Ramos (cell line): ENCODE results near the gene CGN.

Experiments
- in situ Hi-C: fragments of 300-500 bp; cut with MboI; formaldehyde crosslinking; loops from one replicate; pipeline ENCODE4 v1.14.3; 2022; ENCODE audit warnings: low sequenced_read_pairs; ENCODE audit not compliant: unreplicated experiment

The CGN gene

DNA sequence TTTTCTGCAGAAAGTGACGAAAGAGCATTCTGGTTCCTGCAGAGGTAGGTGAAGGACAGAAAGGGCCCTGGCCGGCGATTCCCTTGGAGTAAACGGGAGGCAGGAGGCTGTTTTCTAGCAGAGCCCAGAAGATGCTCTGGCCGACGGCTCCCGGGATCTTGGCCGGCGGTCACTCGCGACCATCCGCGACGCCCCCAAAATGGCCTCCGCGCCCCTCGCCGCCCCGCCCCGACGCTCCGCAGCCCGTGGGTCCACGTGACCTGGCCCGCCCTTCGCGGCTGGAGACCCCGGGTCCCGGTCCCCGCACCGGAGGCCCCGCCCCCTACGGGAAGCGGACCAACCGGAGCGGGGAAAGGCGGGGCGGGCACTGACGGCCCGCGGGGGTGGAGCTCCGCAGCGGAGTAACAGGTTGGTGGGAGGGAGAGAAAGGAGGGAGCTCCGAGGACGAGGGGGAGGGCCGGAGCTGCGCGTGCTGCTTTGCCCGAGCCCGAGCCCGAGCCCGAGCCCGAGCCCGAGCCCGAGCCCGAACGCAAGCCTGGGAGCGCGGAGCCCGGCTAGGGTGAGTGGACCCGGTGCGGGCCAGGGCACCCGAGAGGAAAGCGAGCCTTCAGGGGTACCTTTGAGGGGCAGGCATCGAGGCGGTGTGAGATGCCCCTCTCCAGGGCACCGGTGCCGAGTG, at the start of gene CGN:
TSS of gene CGN (plus strand) at position 431 of the 679 bp plus-strand sequence. CDS start 7,133 bp downstream, outside the sequence.
- in situ Hi-C loops = no loop called here

DNA sequence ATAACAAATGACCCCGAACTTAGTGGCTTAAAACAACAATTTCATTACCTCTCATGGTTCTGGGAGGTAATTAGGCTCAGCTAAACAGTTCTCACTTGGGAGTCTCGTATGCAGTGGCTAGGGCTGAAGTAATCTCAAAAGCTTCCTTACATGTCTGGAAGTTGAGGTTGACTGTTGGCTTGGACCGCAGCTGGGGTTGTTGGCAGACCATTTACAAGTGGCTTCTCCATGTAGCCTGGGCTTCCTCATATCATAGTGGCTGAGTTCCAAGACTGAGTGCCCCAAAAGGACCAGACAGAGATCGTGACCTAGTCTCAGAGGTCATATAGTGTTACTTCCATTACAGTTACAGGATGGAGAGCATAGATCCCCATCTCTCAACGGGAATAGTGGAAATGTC, 49.5 kb upstream of the CGN start:
- in situ Hi-C loops = no loop called here

GRCh38 chr1:151465026-151465425, 46.2 kb upstream of the CGN start:
- in situ Hi-C loops = no loop called here

DNA sequence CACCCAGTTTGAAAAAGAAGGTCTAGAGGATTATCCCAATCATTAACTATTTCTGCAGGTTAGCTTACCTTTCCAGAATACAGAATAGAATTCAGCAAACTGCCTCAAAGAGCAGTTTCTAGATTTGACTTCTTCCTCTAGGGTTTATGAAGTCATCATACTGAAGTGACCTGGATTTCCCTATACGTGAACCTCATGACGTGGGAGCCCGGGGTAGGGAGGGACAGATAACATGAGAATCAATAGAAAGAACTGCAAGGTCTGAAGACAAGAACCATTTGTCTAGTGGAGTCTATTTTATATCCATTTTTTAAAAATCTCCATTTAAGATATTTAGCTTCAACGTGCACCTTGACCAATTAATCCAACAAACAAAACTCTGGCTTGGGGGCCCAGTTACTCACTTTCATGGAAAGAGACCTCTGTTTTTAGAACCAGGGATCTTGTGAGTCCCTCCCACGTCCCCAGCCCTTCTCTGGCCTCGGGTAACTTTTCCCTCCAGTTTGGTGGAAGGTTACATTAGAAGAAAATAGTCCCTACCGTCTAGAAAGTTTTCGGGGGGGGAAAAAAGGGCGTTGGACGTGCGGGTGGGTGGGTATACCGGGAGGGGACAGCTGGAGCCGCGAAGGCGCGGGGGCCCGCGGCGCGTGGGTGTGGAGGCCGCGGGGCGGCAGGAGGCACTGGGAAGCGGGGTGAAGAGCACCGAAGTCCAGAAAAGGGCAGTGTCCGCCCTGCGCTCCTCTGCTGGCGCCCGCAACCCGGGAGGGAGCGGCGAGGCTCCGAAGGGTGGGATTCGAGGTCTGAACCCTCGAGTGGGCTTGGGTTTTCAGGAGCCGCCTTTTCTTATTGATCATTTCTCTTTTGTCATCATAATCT, 38.1 kb upstream of the CGN start:
- in situ Hi-C loops = loop anchor here (5.0 kb wide), 1 partner anchor 49 kb away; no protein-coding TSS in a partner anchor

- in situ Hi-C loops = loop anchor here (5.0 kb wide), 1 partner anchor 48 kb away; no protein-coding TSS in a partner anchor
These were observed 36.4 kb upstream of the CGN start for GRCh38 chr1:151474745-151475144.

DNA sequence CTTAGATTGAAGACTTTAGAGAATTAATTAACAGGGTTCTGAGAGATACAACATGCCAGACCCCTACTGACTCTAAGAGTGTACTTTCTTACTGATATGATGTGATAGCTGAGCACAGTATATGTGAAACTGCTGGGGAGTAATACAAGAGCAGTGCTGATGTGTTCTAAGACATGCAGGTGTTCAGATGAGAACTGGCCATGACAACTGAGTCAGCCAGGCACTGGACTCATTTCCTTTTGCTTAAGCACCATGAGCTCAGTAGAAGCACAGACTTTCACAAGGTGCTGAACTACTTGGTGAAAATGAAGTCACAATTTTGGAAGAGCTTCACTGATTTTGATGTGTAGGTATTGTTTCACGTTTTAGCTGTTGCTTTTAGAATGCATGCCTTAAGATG, 36.0 kb upstream of the CGN start:
- in situ Hi-C loops = no loop called here

DNA sequence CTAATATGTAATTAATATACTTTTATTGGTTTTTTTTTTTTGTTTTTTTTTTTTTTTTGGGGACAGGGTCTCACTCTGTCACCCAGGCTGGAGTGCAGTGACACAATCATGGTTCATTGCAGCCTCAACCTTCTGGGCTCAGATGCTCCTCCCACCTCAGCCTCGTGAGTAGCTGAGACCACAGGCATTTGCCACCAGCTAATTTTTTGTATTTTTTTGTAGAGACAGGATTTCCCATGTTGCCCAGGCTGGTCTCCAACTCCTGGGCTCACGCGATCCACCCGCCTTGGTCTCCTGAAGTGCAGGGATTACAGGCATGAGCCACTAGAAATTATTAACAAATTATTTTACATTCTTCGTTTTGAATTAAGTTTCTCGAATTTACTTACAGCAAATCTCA, 35.1 kb upstream of the CGN start:
- in situ Hi-C loops = no loop called here

GRCh38 chr1:151477066-151477465, 34.1 kb upstream of the CGN start:
- in situ Hi-C loops = no loop called here

GRCh38 chr1:151478140-151478812, 32.9 kb upstream of the CGN start:
- in situ Hi-C loops = no loop called here

DNA sequence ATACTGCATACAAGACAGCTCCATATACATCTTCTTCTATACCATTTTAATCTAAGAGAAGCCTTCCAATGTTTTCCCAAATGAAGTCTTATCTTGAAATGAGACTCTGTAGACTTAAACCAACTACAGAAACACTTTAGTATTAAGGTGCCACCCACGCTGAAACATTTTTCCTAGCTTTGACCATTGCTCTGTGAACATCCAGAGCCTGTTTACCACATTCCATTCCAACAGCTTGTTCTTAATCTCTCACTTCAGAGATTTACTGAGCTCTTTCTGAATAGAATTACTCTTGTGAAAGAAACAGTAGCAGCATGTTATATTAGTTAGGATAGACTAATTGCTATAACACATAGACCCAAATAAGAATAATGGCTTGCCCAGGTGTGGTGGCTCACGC, 32.3 kb upstream of the CGN start:
- in situ Hi-C loops = no loop called here

GRCh38 chr1:151479462-151479861, 31.7 kb upstream of the CGN start:
- in situ Hi-C loops = no loop called here

GRCh38 chr1:151482017-151482416, 29.2 kb upstream of the CGN start:
- in situ Hi-C loops = no loop called here

DNA sequence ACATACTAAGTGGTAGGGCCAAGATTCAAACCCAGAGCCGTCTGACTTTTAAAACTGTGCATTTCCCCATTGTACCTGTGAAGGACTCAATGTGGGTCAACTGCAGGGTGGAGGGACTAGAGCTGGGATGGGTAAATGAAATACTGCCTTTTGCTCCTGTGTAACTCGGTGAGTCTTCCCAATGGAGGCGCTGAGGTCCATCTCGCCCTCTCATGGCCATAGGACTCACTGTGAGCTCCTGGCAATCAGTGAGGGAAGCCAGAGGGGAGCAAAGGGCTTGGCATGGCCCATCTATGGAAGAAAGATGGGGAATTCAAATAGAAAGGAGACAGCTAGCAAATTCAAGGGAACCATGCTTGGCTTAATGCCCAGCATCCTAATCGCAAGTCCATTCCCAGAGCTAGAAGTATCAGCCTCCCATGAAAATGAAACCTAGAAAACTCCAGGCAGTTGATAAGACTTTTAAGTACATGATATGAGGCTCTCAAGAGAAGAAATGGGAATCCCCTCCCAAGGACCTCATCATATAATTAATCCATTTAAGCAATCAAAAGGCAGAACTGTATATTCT, 25.4 kb upstream of the CGN start:
- in situ Hi-C loops = no loop called here

DNA sequence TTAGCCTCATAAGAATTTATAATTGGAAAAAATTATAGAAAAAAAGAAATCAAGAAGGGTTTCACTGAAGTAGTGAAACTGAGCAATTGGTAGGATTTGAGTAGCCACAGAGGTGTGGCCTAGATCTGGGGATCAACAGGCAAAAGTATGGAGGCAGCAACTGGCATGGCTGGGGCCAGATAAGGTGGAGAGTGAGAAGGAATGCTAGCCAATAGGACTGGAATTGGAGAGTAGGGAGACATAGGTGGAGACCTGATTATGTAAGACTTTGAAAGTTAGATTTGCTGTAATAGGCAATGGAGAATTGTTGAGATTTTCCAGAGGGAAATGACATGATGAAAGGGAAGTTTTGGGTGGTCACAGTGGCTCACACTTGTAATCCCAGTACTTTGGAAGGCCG, 24.6 kb upstream of the CGN start:
- in situ Hi-C loops = no loop called here

- in situ Hi-C loops = no loop called here
These were observed 19.5 kb upstream of the CGN start for GRCh38 chr1:151491641-151492040.

GRCh38 chr1:151492120-151492519, 19.1 kb upstream of the CGN start:
- in situ Hi-C loops = no loop called here

DNA sequence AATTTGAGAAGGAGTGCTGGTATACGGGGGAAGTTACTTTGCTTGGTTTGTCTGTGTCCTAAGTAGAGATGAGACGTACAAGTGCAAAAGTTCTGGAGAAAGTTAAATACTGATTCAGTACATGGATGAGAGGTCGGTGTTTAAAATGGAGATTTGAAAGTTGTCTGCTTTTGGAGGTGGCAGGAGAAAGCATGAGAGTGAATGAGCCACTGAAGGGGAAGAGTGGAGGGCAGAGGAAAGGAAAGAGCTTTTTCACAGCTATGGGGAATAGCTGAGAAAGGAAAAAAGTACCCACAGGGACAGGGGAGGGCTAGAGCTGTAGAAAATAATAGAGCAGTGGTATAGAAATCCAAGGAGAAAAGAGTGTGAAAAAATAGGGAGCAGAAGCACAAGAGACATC, 18.1 kb upstream of the CGN start:
- in situ Hi-C loops = no loop called here

DNA sequence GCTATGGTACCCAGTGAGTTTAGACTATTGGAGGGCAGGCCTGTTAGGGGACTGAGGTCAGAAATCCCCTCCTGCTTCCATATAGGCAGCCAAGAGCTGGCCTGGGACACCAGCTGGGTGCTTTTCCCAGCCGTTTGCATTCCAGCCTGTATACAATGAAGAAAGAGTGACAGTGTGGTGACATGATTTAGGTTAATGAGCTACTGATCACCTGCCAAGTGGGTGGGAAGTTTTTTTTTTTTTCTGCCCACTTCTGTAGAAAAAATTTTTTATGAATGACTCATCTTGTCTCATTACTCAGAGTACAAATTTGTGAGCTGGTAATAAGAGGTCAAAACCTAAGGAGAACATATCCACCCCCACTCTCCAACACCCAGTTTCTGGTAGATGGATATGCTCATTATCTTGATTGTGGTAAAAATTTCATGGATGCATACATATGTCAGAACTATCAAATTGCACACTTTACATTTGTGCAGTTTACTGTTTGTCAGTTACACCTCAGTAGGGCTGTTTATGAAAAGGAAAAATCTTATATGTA, 16.4 kb upstream of the CGN start:
- in situ Hi-C loops = no loop called here

DNA sequence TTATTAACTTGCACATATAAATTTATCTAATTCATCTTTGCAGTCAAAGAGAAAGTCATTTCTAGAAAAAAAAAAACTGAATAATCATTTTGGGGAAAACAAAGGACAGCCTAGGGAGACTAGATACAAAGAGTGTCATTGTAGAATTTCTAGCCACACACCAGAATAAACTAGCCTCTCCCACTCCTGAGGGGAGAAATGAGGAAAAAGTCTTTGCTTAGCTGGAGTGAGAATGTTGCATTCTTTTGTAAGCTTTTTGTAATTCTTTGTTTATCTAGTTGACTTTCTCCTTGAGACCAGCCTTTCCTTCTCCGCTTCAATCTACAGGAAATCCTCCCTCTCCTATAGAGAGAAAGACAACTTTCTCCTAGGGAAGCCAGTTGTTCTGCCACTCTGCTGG, 15.9 kb upstream of the CGN start:
- in situ Hi-C loops = no loop called here

DNA sequence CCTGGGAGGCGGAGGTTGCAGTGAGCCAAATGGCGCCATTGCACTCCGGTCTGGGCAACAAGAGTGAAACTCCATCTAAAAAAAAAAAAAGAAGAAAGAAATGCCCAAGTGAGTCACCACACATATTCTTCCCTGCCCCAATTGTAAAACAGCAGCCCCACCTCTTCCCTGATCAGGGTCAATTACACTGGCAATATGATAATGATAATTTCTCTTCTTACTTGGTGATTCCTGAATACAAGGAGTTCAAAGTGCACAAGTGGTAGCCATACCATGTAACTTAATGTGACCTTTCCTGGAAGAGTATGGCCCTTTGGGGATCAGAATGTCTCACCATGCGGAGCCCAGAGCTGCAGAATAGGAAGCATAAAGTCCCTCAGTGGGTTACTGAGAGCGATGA, 11.8 kb upstream of the CGN start:
- in situ Hi-C loops = no loop called here
